ENCODE data around the gene ADGRF3. TPM values are rescaled to one million over a fixed set of nuclear protein-coding genes. Genes with fewer than 3 reads are reported as not detected.

ADGRF3 gene
- total RNA-seq, 4 donors from 2014 or later = under 0.01 TPM; not detected in 3

DNA sequence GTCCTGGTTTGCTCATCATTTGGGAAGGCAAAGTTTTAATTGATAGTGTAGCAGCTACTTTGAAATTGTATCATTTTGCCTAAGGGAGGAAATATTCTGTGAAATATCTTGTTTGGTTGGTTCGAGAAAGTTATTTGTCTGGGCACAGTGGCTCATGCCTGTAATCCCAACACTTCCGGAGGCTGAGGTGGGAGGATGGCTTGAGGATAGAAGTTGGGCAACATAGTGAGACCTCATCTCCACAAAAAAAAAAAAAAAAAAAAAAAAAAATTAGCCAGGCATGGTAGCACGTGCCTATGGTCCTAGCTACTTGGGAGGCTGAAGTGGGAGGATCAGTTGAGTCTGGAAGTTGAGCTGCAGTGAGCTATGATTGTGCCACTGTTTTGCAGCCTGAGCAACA lies 3.1 kb upstream of the ADGRF3 start:
- H3K27ac ChIP-seq = no peak overlapping the region
- DNase-seq (ENCODE audit: low spot score in 2 of 2) = no peak
- no peaks in the 10 kb centered on the region for H3K9me3 ChIP-seq
- no peaks in the 10 kb centered on the region for H3K27me3 ChIP-seq
- 84 to 90% methylated on average over 3 of the region's 3 CpGs for WGBS, 2 donors
- H3K36me3 ChIP-seq = no peaks in the 10 kb centered on the region
- no peak for TF ChIP-seq EP300 (IDR thresholded peaks at IDR 0.05)
- TF ChIP-seq POLR2A (IDR thresholded peaks at IDR 0.05) = no peak
- TF ChIP-seq, protein P1, sequence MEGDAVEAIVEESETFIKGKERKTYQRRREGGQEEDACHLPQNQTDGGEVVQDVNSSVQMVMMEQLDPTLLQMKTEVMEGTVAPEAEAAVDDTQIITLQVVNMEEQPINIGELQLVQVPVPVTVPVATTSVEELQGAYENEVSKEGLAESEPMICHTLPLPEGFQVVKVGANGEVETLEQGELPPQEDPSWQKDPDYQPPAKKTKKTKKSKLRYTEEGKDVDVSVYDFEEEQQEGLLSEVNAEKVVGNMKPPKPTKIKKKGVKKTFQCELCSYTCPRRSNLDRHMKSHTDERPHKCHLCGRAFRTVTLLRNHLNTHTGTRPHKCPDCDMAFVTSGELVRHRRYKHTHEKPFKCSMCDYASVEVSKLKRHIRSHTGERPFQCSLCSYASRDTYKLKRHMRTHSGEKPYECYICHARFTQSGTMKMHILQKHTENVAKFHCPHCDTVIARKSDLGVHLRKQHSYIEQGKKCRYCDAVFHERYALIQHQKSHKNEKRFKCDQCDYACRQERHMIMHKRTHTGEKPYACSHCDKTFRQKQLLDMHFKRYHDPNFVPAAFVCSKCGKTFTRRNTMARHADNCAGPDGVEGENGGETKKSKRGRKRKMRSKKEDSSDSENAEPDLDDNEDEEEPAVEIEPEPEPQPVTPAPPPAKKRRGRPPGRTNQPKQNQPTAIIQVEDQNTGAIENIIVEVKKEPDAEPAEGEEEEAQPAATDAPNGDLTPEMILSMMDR (IDR thresholded peaks at IDR 0.05) = no peak
- H3K4me3 ChIP-seq = no peak overlapping the region
- H3K4me1 ChIP-seq = peaks cover 0 to 23% (median 17%) of the 10 kb centered on the region in 4 donors

DNA sequence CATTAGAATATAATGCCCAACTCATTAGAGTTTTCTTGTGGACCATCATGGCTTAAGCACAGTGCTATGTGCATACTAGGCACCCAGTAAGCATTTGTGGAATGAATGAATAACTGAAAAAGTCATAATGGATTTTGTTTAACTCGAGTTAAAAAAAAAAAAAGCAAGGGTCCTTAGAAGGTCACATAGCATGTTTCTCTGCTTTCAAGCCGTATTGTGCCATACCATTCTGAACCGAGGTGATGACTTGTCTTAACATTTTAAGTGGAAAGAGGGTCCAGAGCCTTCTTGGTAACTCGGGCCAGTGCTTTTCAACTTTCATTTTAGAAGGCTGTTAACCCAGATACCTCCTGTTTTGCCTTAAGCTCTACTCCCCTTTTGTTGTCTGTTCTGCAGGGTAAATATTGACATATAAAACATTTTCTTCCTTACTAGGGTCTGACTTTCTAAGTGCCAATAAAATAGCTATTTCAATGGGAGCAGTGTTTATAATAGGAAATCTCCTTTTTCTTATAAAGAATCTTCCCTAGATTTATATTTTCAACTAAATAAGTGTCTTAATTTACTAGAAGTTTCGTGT lies 787 bp upstream of the ADGRF3 start:
- no peaks in the 10 kb centered on the region for H3K9me3 ChIP-seq
- H3K27ac ChIP-seq = peak overlapping the region; percentile 74 to 97 (median 90)
- H3K4me1 ChIP-seq = peaks cover 0 to 31% (median 23%) of the 10 kb centered on the region in 4 donors
- H3K27me3 ChIP-seq = no peaks in the 10 kb centered on the region
- DNase-seq (ENCODE audit: low spot score in 2 of 2) = no peak
- whole genome bisulfite sequencing, 2 donors = 24 to 26% methylated on average over 5 of the region's 5 CpGs
- H3K4me3 ChIP-seq = peak overlapping the region in 3 of 4 donors; percentile 52 to 96 (median 85)
- H3K36me3 ChIP-seq = no peaks in the 10 kb centered on the region
- TF ChIP-seq EP300 (IDR thresholded peaks at IDR 0.05) = no peak
- TF ChIP-seq, protein P1 (IDR thresholded peaks at IDR 0.05) = no peak
- TF ChIP-seq POLR2A (IDR thresholded peaks at IDR 0.05) = no peak

DNA sequence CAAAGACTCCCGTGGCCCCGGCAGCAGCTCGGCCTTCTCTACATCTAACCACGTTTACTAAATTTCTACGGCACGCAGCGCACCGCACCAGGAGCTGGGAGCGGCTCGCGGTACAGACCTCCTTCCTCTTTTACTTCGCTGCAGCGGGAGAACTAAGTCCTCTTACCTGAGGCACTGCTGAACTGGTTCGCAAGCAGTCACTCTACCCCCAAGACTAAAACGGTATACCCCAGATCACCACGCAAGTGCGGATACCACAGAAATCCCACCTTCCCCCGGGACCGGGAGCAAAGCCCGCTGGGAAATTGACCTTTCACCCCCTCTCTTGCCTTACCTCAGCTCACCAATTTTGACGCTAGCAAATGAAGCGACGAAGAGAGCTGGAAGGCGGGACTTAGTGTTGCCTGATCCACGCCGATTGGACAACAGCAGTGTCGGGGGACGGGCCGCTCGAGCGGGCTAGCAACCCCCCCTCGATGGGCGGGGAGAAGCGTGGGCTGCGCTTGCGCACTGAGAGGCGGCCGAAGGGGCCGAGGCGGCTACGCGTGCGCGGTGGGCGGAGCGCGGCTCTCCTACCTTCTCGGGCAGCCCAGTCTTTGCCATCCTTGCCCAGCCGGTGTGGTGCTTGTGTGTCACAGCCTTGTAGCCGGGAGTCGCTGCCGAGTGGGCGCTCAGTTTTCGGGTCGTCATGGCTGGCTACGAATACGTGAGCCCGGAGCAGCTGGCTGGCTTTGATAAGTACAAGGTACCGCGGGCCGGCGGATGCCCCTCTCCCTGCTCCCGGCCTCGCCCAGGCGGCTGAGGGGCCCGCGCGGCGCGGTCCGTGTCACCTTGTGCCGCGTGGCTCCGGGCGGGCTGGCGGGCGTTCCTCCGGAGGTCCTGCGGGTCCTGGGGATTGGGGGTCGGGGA lies 790 bp downstream of the ADGRF3 start, which contains the start of gene SELENOI:
Gene SELENOI (plus strand): TSS at position 599 of the 909 bp plus-strand sequence. CDS start 90 bp downstream, at position 689.
- Histone ChIP-seq H3K9me3 (no peaks in the 10 kb centered on the region), H3K27me3 (no peaks in the 10 kb centered on the region), H3K4me1 (peaks cover 0 to 34% (median 23%) of the 10 kb centered on the region in 4 donors), H3K27ac (peak within 1 kb of the TSS; percentile 74 to 97 (median 92)), H3K36me3 (no peaks in the 10 kb centered on the region), H3K4me3 (peak within 1 kb of the TSS; percentile 59 to 96 (median 81))
- DNase-seq (ENCODE audit: low spot score in 2 of 2) = peak; percentile 95 to 96
- TF ChIP-seq EP300 (IDR thresholded peaks at IDR 0.05) (peak; percentile 94 to 99), POLR2A (IDR thresholded peaks at IDR 0.05) (peak; percentile 70 to 89)
- TF ChIP-seq, protein P1 (IDR thresholded peaks at IDR 0.05) = peak in 2 of 5 experiments; percentile 18 to 31
- WGBS, 2 donors = 0 to 1% methylated on average over 17 to 56 of the region's 80 CpGs

DNA sequence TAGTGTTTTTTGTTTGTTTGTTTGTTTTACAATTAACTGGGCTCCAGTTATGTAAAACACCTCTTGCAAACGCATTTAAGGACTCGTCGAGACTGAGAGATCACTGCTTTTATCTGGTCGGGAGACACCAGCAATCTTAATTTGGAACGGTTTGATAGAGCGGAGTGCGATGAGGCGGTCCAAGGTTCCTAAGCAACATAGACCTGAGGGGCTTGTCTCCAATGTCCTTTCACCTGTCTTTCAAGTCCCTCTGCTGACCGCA lies 1.4 kb downstream of the ADGRF3 start:
- Histone ChIP-seq H3K9me3 (no peaks in the 10 kb centered on the region), H3K27ac (peak overlapping the region; percentile 57 to 97 (median 92))
- 0 to 1% methylated on average over 9 of the region's 9 CpGs for WGBS, 2 donors

More for the DNA sequence above, 1.4 kb downstream of the ADGRF3 start:
- TF ChIP-seq POLR2A (IDR thresholded peaks at IDR 0.05) (no peak), EP300 (IDR thresholded peaks at IDR 0.05) (no peak)
- TF ChIP-seq, protein P1 (IDR thresholded peaks at IDR 0.05) = no peak
- no peak for DNase-seq (ENCODE audit: low spot score in 2 of 2)
- peak overlapping the region; percentile 59 to 96 (median 81) for H3K4me3 ChIP-seq
- H3K27me3 ChIP-seq = no peaks in the 10 kb centered on the region
- H3K36me3 ChIP-seq = no peaks in the 10 kb centered on the region
- peaks cover 0 to 39% (median 23%) of the 10 kb centered on the region in 4 donors for H3K4me1 ChIP-seq
